ENCODE data around the gene H3-3A.

The H3-3A gene

GRCh38 chr1:226062558-226063223, at the start of gene H3-3A:
Gene H3-3A, plus strand, starts transcription at chr1:226062716. Its CDS starts 1,636 bp downstream, at chr1:226064352.
- no peak for DNase-seq (ENCODE audit: low read depth)

GRCh38 chr1:226017070-226017469, 45.4 kb upstream of the H3-3A start:
- DNase-seq (ENCODE audit: low read depth): no peak

GRCh38 chr1:226019572-226019971, 42.9 kb upstream of the H3-3A start:
- no peak for DNase-seq (ENCODE audit: low read depth)

DNA sequence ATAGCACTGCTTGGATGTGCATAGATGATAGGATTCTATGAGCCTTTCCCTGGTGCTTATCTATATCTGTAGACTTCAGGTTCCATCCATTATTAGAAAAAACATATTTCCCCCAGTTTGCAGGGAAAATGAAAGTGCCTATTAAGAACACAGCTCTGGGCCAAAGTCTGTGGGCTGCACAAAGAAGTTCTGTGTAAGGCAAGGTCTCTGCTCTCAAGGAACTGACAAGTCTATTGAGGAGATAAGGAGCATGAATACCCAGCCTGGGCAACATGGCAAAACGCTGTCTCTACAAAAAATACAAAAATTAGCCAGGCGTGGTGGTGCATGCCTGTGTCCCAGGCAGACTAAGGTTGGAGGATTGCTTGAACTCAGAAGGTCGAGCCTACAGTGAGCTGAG, 41.1 kb upstream of the H3-3A start:
- no peak for DNase-seq (ENCODE audit: low read depth)

GRCh38 chr1:226021801-226022200, 40.7 kb upstream of the H3-3A start:
- DNase-seq (ENCODE audit: low read depth): no peak

DNA sequence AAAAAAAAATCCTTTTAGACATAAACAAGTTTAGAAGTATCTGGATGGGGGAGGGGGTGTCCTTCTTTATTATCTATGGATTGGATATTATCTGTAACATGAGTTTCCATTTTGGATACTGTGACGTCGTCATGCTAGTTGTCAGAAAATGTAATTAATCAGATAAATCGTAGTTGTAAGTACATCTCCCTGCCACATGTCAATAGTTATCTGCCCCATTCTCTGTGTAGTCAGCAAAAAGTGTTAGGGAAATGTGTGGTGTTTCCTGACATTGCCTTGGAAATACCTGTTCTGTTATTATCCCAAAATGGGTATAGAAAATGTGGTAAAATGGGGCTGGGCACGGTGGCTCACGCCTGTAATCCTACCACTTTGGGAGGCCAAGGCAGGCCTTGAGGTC, 38.8 kb upstream of the H3-3A start:
- no peak for DNase-seq (ENCODE audit: low read depth)

DNA sequence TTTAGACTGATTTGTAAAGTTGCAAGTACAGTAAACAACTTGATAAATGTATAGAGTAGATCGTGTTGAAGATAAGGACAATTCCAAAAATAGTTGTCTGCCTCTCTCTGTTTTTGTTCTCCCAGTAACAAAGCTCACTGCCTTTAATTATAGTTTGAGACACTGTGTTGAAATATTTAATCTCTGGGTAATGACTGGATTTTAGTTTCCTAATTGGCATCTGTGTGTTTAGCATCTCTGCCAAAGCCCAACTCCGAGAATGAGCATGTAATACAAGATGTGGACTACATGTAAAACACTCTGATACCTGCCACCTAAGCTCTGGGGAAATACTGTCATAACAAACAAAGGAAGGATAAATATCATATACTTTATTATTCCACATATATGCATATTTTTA, 35.7 kb upstream of the H3-3A start:
- DNase-seq (ENCODE audit: low read depth): no peak

DNA sequence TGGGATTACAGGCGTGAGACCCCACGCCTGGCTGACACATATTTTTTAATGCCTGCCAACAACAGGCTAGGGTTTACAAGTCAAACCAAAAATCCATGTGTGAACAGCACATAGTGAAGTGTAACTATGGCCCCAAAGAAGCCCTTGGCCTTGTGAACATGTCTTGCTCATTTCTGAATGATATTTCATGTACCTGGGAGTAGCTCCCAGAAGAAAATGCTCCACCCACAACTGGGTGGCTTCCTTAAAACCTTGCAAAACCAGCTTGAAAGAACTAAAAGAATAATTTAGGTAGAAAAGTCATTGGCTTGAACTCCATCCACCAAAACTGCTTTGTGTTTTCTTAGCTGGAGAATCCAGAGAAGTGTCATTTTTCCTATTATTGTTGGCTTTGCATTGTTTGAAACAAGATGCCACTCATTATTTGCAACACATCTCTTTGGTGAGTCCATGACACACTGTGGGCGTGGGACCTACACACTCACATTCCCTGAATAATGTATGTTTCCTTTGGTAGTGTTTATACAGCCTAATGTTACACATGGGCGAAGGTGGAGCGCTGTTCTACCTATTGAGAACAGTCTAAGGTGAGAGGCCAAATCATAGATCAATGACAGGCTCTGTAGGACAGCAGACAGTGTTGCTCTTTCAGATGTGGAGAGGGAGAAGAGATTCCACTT, 34.8 kb upstream of the H3-3A start:
- no peak for DNase-seq (ENCODE audit: low read depth)

- DNase-seq (ENCODE audit: low read depth): no peak
Observed at GRCh38 chr1:226029093-226029496, 33.4 kb upstream of the H3-3A start.

GRCh38 chr1:226029568-226030225, 32.8 kb upstream of the H3-3A start:
- no peak for DNase-seq (ENCODE audit: low read depth)

GRCh38 chr1:226033582-226033981, 28.9 kb upstream of the H3-3A start:
- no peak for DNase-seq (ENCODE audit: low read depth)

- no peak for DNase-seq (ENCODE audit: low read depth)
Observed at GRCh38 chr1:226033991-226034390, 28.5 kb upstream of the H3-3A start.

GRCh38 chr1:226034482-226034881, 28.0 kb upstream of the H3-3A start:
- DNase-seq (ENCODE audit: low read depth): peak; percentile 13

DNA sequence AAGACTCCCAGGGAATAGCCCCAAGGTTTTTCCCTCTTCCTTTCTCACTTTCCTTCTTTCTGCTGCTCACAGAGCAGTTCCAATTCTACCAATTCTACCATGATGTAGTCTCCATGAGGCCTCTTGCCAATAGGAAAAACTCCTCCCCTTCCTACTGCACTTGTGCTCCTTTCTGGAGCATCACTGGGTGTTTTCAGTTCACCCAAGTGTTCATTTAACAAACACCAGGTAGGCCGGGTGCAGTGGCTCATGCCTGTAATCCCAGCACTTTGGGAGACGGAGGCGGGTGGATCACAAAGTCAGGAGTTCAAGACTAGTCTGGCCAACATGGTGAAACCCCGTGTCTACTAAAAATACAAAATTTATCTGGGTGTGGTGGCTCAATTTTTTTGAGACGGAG, 26.6 kb upstream of the H3-3A start:
- DNase-seq (ENCODE audit: low read depth): no peak

DNA sequence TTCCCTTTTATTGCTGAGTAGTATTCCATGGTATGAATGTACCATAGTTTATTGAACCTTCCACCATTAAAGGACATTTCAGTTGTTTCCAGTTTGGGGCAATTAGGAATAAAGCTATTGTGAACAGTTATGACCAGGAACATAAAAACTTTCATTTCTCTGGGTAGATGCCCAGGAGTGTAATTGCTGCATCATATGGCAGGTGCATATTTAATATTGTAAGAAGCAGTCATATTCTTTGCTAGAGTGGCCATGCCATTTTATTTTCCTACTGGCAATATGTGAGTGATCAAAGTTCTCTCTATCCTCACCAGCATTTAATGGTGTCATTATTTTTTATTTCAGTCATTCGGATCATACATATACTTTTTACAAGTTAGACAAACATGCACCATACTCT, 23.9 kb upstream of the H3-3A start:
- DNase-seq (ENCODE audit: low read depth): no peak

- DNase-seq (ENCODE audit: low read depth): no peak
Observed at GRCh38 chr1:226041419-226041818, 21.1 kb upstream of the H3-3A start.

- no peak for DNase-seq (ENCODE audit: low read depth)
Observed at GRCh38 chr1:226044514-226045101, 17.9 kb upstream of the H3-3A start.

- no peak for DNase-seq (ENCODE audit: low read depth)
Observed at GRCh38 chr1:226046240-226046639, 16.3 kb upstream of the H3-3A start.

DNA sequence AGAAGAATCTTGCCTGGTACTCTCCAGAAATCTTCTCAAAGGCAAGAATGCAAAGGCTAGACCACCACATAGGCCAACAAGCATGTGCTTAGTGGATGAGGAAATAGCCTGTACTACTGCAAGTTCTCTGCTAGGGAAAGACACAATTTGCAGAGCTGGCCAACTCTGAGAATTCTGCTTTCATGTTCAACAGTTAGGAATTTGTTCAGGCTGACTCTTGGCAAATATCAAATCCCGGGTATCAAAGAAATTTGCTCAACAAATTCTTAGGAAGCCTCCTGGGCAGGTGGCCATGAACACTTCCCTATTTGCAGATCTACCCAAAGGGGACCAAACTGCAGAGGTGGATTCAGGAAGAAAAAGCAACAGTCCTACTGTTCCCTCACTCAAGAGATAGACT, 15.0 kb upstream of the H3-3A start:
- DNase-seq (ENCODE audit: low read depth): no peak

GRCh38 chr1:226048886-226049285, 13.6 kb upstream of the H3-3A start:
- no peak for DNase-seq (ENCODE audit: low read depth)

- no peak for DNase-seq (ENCODE audit: low read depth)
Observed at GRCh38 chr1:226050133-226050532, 12.4 kb upstream of the H3-3A start.

- DNase-seq (ENCODE audit: low read depth): no peak
Observed at GRCh38 chr1:226051365-226051764, 11.2 kb upstream of the H3-3A start.

DNA sequence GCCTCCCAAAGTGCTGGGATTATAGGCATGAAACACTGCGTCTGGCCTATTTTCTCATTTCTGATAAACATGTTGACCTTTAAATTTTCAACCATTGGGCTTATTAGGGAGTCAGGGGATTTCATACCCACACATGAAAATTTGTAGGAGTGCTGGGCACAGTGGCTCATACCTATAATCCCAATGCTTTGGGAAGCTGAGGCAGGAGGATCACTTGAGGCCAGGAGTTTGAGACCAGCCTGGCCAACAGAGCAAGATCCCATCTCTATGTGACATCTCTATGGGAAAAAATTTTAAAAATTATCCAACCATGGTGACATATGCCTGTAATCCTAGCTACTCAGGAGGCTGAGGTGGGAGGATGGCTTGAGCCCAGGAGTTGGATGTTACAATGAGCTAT, 10.5 kb upstream of the H3-3A start:
- no peak for DNase-seq (ENCODE audit: low read depth)
